Measurements from ENCODE around the gene A1BG. TPM values are rescaled to one million over a fixed set of nuclear protein-coding genes. Genes with fewer than 3 reads are reported as not detected.
"Not testable (repeated sequence)": the region's sequence is repeated elsewhere in the genome, so short reads cannot be mapped to it uniquely, and the experiment has no call there.

A1BG gene
- total RNA-seq, 4 donors from 2014 or later: 0.50 to 14.9 (median 3.4) TPM

DNA sequence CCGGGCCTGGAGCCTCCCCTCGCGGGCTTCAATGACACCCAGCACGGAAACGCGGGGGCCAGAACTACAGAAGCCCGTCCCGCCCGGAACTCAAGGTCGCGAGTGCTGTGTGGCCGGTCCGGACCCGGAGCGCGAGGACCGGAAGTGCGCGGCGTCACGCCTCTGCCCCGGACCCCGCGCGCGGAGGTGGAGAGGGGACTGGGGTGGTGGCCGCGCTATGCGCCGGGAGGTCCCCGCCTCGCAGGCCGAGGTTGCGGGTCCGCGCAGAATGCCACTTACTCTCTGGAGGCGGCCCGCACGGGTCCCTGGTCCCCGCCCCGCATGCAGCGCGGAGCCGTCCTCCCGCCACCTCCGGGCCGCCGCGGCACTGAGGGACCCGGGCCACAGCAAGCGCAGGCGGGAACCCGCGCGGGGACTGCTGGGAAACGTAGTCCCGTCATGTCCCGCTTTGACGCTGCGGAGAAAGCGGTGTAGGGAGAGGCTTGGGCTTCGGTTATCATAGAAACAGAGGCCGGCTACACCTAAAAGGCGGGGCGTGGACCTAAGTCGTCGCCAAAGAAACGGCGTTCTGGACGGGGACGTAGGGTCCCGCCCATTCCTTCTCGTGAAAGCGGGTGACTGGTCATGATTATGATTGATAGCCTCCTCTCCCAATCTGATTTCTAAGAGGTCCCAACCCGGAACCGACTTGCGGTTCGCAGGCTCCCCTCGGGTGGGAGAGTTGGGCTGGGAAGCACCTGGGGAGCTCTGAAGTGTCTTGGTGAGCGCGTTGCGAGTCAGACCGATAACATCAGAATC is 27.6 kb upstream of the A1BG start, which contains the start of gene ZNF837:
Gene ZNF837, minus strand, starts transcription at position 369 of the 798 bp plus-strand sequence. CDS start 11,698 bp downstream, outside the sequence.
- no peaks in the 10 kb centered on the region for H3K27me3 ChIP-seq
- H3K9me3 ChIP-seq: no peaks in the 10 kb centered on the region
- peak within 1 kb of the TSS; percentile 47 to 74 (median 70) for H3K4me3 ChIP-seq (replicated peaks in 1 of 3)
- WGBS, 2 donors: 0% methylated on average over 16 to 32 of the region's 83 CpGs
- peak; percentile 80 to 90 for TF ChIP-seq POLR2A (IDR thresholded peaks at IDR 0.05)
- TF ChIP-seq, protein P1, sequence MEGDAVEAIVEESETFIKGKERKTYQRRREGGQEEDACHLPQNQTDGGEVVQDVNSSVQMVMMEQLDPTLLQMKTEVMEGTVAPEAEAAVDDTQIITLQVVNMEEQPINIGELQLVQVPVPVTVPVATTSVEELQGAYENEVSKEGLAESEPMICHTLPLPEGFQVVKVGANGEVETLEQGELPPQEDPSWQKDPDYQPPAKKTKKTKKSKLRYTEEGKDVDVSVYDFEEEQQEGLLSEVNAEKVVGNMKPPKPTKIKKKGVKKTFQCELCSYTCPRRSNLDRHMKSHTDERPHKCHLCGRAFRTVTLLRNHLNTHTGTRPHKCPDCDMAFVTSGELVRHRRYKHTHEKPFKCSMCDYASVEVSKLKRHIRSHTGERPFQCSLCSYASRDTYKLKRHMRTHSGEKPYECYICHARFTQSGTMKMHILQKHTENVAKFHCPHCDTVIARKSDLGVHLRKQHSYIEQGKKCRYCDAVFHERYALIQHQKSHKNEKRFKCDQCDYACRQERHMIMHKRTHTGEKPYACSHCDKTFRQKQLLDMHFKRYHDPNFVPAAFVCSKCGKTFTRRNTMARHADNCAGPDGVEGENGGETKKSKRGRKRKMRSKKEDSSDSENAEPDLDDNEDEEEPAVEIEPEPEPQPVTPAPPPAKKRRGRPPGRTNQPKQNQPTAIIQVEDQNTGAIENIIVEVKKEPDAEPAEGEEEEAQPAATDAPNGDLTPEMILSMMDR (IDR thresholded peaks at IDR 0.05): peak in 2 of 6 experiments; percentile 36 to 41
- intact Hi-C loops (cut with DNase I): loop anchor here (10.0 kb wide), 1 partner anchor 56 kb away; the partner anchor contains the start of gene ZSCAN22
- H3K27ac ChIP-seq: peak within 1 kb of the TSS; percentile 88 to 96 (median 92)
- H3K4me1 ChIP-seq: peaks cover 20 to 30% of the 10 kb centered on the region in 2 donors
- DNase-seq: peak; percentile 99
- no peaks in the 10 kb centered on the region for H3K36me3 ChIP-seq

DNA sequence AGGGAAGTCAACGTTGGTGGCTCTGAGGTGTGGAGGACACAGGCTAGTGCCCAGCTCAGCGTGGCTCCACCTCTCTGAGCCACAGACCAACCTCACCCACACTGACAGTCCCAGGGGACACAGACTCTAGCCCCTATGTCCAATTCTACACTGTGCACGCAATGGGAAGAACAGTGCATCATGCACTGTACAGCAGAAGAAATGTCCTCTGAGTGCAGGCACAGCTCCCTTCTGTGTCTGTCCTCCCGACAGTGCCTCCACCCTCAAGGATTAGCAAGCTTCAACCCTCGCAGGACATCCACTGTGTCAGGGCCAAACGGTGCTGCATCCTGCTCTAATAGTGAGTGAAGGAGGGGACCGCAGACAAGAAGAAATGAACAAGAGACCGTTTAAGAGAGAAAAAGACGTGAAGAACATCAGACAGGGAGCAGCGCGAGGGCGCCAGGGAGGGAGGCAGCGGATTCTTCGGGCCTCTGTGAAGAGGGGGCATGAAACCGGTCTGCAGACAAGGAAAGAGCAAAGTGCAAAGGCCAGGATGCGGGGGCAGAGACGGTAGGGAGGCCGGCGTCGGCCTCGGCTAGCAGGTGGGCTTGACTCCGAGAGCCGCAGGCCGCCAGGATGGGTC is 26.9 kb upstream of the A1BG start:
- Histone ChIP-seq H3K4me3 (replicated peaks in 1 of 3) (peak overlapping the region; percentile 26 to 74 (median 70)), H3K27me3 (no peaks in the 10 kb centered on the region), H3K4me1 (peaks cover 14 to 24% of the 10 kb centered on the region in 2 donors), H3K9me3 (no peaks in the 10 kb centered on the region), H3K27ac (peak overlapping the region; percentile 88 to 96 (median 92)), H3K36me3 (no peaks in the 10 kb centered on the region)
- 5% methylated on average over 23 to 24 of the region's 24 CpGs for WGBS, 2 donors
- no peak for DNase-seq
- intact Hi-C loops (cut with DNase I): loop anchor here (10.0 kb wide), 1 partner anchor 55 kb away; the partner anchor contains the start of gene ZSCAN22
- TF ChIP-seq, protein P1 (IDR thresholded peaks at IDR 0.05): no peak
- TF ChIP-seq POLR2A (IDR thresholded peaks at IDR 0.05): no peak

DNA sequence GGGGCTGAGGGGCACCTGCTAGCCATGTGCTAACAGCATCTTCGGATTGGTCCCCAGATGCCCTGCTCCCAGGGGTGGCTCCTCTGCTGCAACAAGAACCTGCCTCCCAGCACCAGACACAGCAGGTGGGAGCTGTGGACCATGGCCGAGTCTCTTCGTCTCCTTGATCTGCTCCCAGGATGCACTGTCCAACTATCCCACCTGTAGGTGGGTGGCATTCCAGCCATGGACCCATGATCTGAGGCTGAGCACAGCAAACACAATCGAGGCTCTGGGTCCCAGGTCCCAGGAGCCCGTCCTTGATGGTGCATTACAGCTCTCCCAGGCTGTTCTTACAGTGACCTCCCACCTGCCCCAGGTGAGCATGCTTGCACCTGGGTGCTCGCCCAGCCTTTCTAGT is 26.0 kb upstream of the A1BG start:
- Histone ChIP-seq H3K27ac (no peak overlapping the region), H3K36me3 (no peaks in the 10 kb centered on the region), H3K4me1 (peaks cover 14 to 24% of the 10 kb centered on the region in 2 donors), H3K4me3 (replicated peaks in 1 of 3) (no peak overlapping the region), H3K9me3 (no peaks in the 10 kb centered on the region), H3K27me3 (no peaks in the 10 kb centered on the region)
- intact Hi-C loops (cut with DNase I): no loop called here
- no peak for TF ChIP-seq POLR2A (IDR thresholded peaks at IDR 0.05)
- TF ChIP-seq, protein P1 (IDR thresholded peaks at IDR 0.05): no peak
- WGBS, 2 donors: 85% methylated on average over 4 of the region's 6 CpGs; no CpG with 5 or more reads in 1 of the 2 donors
- no peak for DNase-seq

DNA sequence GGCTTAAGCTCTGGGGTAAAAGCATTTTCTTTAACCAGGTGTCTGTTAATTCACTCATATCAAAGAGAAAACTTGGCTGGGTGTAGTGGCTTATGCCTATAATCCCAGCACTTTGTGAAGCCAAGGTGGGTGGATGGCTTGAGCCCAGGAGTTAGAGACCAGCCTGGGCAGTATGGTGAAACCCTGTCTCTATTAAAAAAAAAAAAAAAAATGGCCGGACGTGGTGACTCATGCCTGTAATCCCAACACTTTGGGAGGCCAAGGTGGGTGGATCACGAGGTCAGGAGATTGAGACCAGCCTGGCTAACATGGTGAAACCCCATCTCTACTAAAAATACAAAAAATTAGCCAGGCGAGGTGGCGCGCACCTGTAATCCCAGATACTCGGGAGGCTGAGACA is 23.4 kb upstream of the A1BG start:
- intact Hi-C loops (cut with DNase I); DNase-seq; H3K27ac ChIP-seq; H3K36me3 ChIP-seq; H3K4me3 ChIP-seq (replicated peaks in 1 of 3); H3K9me3 ChIP-seq; H3K27me3 ChIP-seq: not testable (repeated sequence)
- H3K4me1 ChIP-seq: peaks cover 11 to 27% of the 10 kb centered on the region in 2 donors
- WGBS, 2 donors: 85 to 95% methylated on average over 7 of the region's 7 CpGs

DNA sequence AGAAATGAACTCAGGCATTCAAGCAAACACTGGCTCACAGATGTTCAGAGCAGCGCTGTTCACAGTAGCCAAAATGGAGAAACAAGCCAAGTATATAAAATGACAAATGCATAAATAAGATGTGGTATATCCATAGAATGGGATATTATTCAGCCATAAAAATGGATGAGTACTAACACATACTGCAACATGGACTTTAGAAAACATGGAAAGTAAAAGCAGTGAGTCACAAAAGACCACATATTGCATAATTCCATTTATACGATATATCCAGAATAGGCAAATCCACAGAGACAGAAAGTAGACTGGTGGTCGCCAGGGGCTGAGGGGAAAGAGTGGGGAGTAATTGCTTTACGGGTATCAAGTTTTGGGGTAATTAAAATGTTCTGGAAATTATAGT is 20.9 kb upstream of the A1BG start:
- Histone ChIP-seq H3K9me3 (no peaks in the 10 kb centered on the region), H3K4me3 (replicated peaks in 1 of 3) (no peak overlapping the region), H3K27me3 (no peaks in the 10 kb centered on the region), H3K27ac (no peak overlapping the region), H3K36me3 (no peaks in the 10 kb centered on the region), H3K4me1 (peaks cover 0 to 10% of the 10 kb centered on the region in 2 donors)
- no peak for DNase-seq
- intact Hi-C loops (cut with DNase I): no loop called here
- 92 to 95% methylated on average over 4 of the region's 4 CpGs for WGBS, 2 donors
- TF ChIP-seq, protein P1 (IDR thresholded peaks at IDR 0.05): no peak
- TF ChIP-seq POLR2A (IDR thresholded peaks at IDR 0.05): no peak

All from thyroid gland (tissue), 4 donors.